K562 (cell line): ENCODE data around the gene NEK1. TPM values are rescaled to one million over a fixed set of nuclear protein-coding genes. Genes with fewer than 3 reads are reported as not detected.

Experiments used
- ATAC-seq: fragments of 200-7000 bp; cut with Tn5 transposase; 3 replicates; pipeline ENCODE4 v1.9.1; 2020; ENCODE audit warnings: moderate library complexity
- BruUV-seq: library from RNA; stranded (reverse); fragments of 400-500 nt; replicated peaks from 2 replicates; lab custom pipeline; 2021; lab: Mats Ljungman, UMichigan
- CTCF ChIA-PET: fragments of 300-600 bp; formaldehyde crosslinking; extraction: SDS; loops from one replicate; lab custom pipeline; 2021; ENCODE audit warnings: low intra/inter-chr PET ratio; lab: Yijun Ruan, JAX
- POLR2A ChIA-PET: fragments of 300-600, 350-650 bp; sonication (Branson Sonifier 250); formaldehyde crosslinking; extraction: SDS; loops from one replicate; lab custom pipeline; 2021; ENCODE audit warnings: antibody characterized with exemption, inconsistent platforms; lab: Yijun Ruan, JAX
- DNase-seq, 4 experiments: peaks; one replicate each; pipeline versions ENCODE4 v3.0.0 to v3.0.0-alpha.2; 2011 to 2018; ENCODE audit warnings: low spot score in 3 of 4, mixed read lengths in 3 of 4; ENCODE audit errors: extremely low read depth in 1 of 4
- FAIRE-seq: peaks from 2 replicates; lab custom pipeline; 2011; peaks lifted over from hg19 to GRCh38; lab: Jason Lieb, UNC
- H2AFZ ChIP-seq: 2 replicates; pipeline ENCODE4 v1.6.0; 2011; ENCODE audit warnings: low read depth, low read length, control low read depth, inconsistent platforms
- H3K27ac ChIP-seq: fragments of 200-600 bp; 3 replicates; pipeline ENCODE4 v1.8.0; 2011; ENCODE audit warnings: low read depth, mild to moderate bottlenecking, control low read depth, inconsistent platforms, low read length, moderate library complexity, mixed read lengths; ENCODE audit errors: extremely low read depth
- H3K27me3 ChIP-seq, 2 experiments: fragments of 300-600 bp in 1 of 2; 2 replicates in 1 of 2; 3 replicates in 1 of 2; pipeline versions ENCODE4 v1.6.0 to v1.8.0; 2011; ENCODE audit warnings: inconsistent platforms in 2 of 2, low read length in 2 of 2, mild to moderate bottlenecking in 1 of 2, mixed read lengths in 1 of 2, moderate library complexity in 1 of 2; ENCODE audit not compliant: control insufficient read depth in 2 of 2, insufficient read depth in 2 of 2
- H3K36me3 ChIP-seq: fragments of 300-600 bp; 3 replicates; pipeline ENCODE4 v1.8.0; 2011; ENCODE audit warnings: mild to moderate bottlenecking, low read length, inconsistent platforms; ENCODE audit not compliant: control insufficient read depth, insufficient read depth
- H3K4me1 ChIP-seq, 2 experiments: fragments of 200-600 bp in 1 of 2; replicated peaks in 1 of 2; 2 replicates in 1 of 2; 3 replicates in 1 of 2; pipeline versions ENCODE4 v1.5.1 to v1.8.0; 2011; ENCODE audit warnings: inconsistent platforms in 2 of 2, low read length in 2 of 2, mild to moderate bottlenecking in 1 of 2, mixed read lengths in 1 of 2, moderate library complexity in 1 of 2; ENCODE audit not compliant: control insufficient read depth in 2 of 2, insufficient read depth in 2 of 2
- H3K4me2 ChIP-seq: 2 replicates; pipeline ENCODE4 v1.6.1; 2011; ENCODE audit warnings: low read length, control low read depth, inconsistent platforms, mixed read lengths; ENCODE audit not compliant: insufficient read depth
- H3K4me3 ChIP-seq: fragments of 200-600 bp; sonication (generic), shearing (Covaris generic); 2 replicates; pipeline ENCODE4 v1.5.1; 2016; ENCODE audit warnings: control low read depth, inconsistent platforms
- H3K79me2 ChIP-seq: fragments of 200-600 bp; 3 replicates; pipeline ENCODE4 v1.8.0; 2011; ENCODE audit warnings: low read length, inconsistent platforms; ENCODE audit not compliant: control insufficient read depth, insufficient read depth
- H3K9ac ChIP-seq, 2 experiments: 2 replicates each; pipeline versions ENCODE4 v1.6.0 to v1.6.1; 2011; ENCODE audit warnings: low read depth in 2 of 2, low read length in 2 of 2, control low read depth in 1 of 2, inconsistent platforms in 1 of 2, mild to moderate bottlenecking in 1 of 2, mixed read lengths in 1 of 2; ENCODE audit not compliant: insufficient read depth in 1 of 2
- H3K9me1 ChIP-seq: one replicate; pipeline ENCODE4 v1.6.0; 2011; ENCODE audit warnings: inconsistent platforms, mild to moderate bottlenecking, low read length, moderate library complexity; ENCODE audit not compliant: control insufficient read depth, insufficient read depth
- H3K9me3 ChIP-seq: replicated peaks from 2 replicates; pipeline ENCODE4 v1.5.1; 2011; ENCODE audit warnings: low read depth, low read length, inconsistent platforms; ENCODE audit not compliant: control insufficient read depth, insufficient read depth
- H4K20me1 ChIP-seq: replicated peaks from 2 replicates; pipeline ENCODE4 v1.6.1; 2011; ENCODE audit warnings: low read length, inconsistent platforms, mixed read lengths; ENCODE audit not compliant: control insufficient read depth, insufficient read depth
- BACH1 ChIP-seq: fragments of 200-800 bp; sonication (Bioruptor generic); IDR thresholded peaks from 2 replicates; pipeline ENCODE4 v1.6.1; 2016; ENCODE audit warnings: missing genetic modification characterization, missing compliant biosample characterization
- C11orf30 ChIP-seq: fragments of 450-650 bp; IDR thresholded peaks from 2 replicates; pipeline ENCODE4 v1.6.1; 2016; ENCODE audit warnings: low read depth, mild to moderate bottlenecking
- FOXA3 ChIP-seq, 2 experiments: fragments of 450-650 bp in 1 of 2; sonication (generic) in 1 of 2; formaldehyde crosslinking; IDR thresholded peaks in 1 of 2; conservative IDR thresholded peaks in 1 of 2; 2 replicates each; pipeline versions ENCODE4 v1.4.0 to v1.8.0; 2020 to 2022; ENCODE audit warnings: mild to moderate bottlenecking in 2 of 2, missing genetic modification reagents in 1 of 2
- HNRNPL ChIP-seq: fragments of 200-400 bp; formaldehyde crosslinking; IDR thresholded peaks from 2 replicates; pipeline ENCODE4 v1.6.1; 2017; ENCODE audit warnings: low read depth, mild to moderate bottlenecking, low read length
- KDM1A ChIP-seq, 2 experiments: fragments of 450-650 bp; IDR thresholded peaks; 2 replicates each; pipeline ENCODE4 v1.6.1; 2016; ENCODE audit warnings: mild to moderate bottlenecking in 2 of 2
- MAFF ChIP-seq: IDR thresholded peaks from 2 replicates; pipeline ENCODE4 v1.6.1; 2012; ENCODE audit warnings: low read length, improper control_type of control experiment
- MAFG ChIP-seq: fragments of 450-650 bp; conservative IDR thresholded peaks from 2 replicates; pipeline ENCODE4 v1.6.1; 2016; ENCODE audit warnings: missing genetic modification characterization, missing compliant biosample characterization
- MAFK ChIP-seq: IDR thresholded peaks from 2 replicates; pipeline ENCODE4 v1.6.1; 2011; ENCODE audit warnings: low read length, improper control_type of control experiment
- NFE2L1 ChIP-seq: fragments of 450-650 bp; IDR thresholded peaks from 2 replicates; pipeline ENCODE4 v1.6.1; 2016; ENCODE audit warnings: missing genetic modification characterization, low read depth, mild to moderate bottlenecking, missing compliant biosample characterization, moderate library complexity, borderline replicate concordance
- NFRKB ChIP-seq: fragments of 450-650 bp; IDR thresholded peaks from 2 replicates; pipeline ENCODE4 v1.6.1; 2016; ENCODE audit warnings: low read depth
- SMARCC2 ChIP-seq: fragments of 450-650 bp; IDR thresholded peaks from 2 replicates; pipeline ENCODE4 v1.6.1; 2017; ENCODE audit warnings: antibody characterized with exemption, moderate library complexity, mild to moderate bottlenecking, low read depth
- STAT5A ChIP-seq: IDR thresholded peaks from 2 replicates; pipeline ENCODE4 v1.6.1; 2012; ENCODE audit warnings: low read length, inconsistent platforms, borderline replicate concordance
- ZEB2 ChIP-seq: fragments of 450-650 bp; IDR thresholded peaks from 2 replicates; pipeline ENCODE4 v1.6.1; 2016
- ZNF316 ChIP-seq: fragments of 450-650 bp; IDR thresholded peaks from 2 replicates; pipeline ENCODE4 v1.6.1; 2016
- WGBS: fragments of 100-300 bp; shearing (Covaris generic); methylation state at CpG from one replicate; pipeline ENCODE4 v1.1.6; 2016; ENCODE audit warnings: low coverage, mixed read lengths; ENCODE audit not compliant: insufficient coverage; ENCODE audit errors: missing lambda C conversion rate; 5-methylcytosine and 5-hydroxymethylcytosine counted together
- in situ Hi-C: fragments of 300-500 bp; cut with MboI; formaldehyde crosslinking; loops from 4 replicates; pipeline ENCODE4 v1.15.0; 2018; ENCODE audit warnings: inconsistent platforms, mixed read lengths
- intact Hi-C: fragments of 100-400 bp; cut with micrococcal nuclease; formaldehyde crosslinking; loops from 2 replicates; pipeline ENCODE4 v1.14.2; 2022
- polyA plus RNA-seq, 8 experiments: library from polyadenylated mRNA; depleted of rRNA in 4 of 8; stranded (reverse) in 5 of 8; unstranded in 3 of 8; fragments of >200 nt; fragmentation: Nextera tagmentation in 2 of 8; fragmentation: Illumina TruSeq in 1 of 8; extraction: Ambion mirVana in 2 of 8; extraction: Trizol in 1 of 8; gene quantifications; 2 replicates each; pipeline versions ENCODE4 v1.2.1 to v1.2.3, GENCODE V29; 2011 to 2014; ENCODE audit warnings: inconsistent platforms in 1 of 8, missing spikeins in 1 of 8
- total RNA-seq, 7 experiments: library from RNA; depleted of rRNA in 6 of 7; stranded (reverse); fragments of >200 nt in 6 of 7; fragmentation: Illumina TruSeq in 2 of 7; extraction: Trizol in 2 of 7; gene quantifications; 2 replicates each; pipeline versions ENCODE4 v1.2.1 to v1.2.3, GENCODE V29; 2011 to 2021; ENCODE audit warnings: low replicate concordance in 1 of 7
- TF ChIP-seq, protein P1 (sequence below), 2 experiments: fragments of 450-650 bp; IDR thresholded peaks; 2 replicates each; pipeline ENCODE4 v1.6.1; 2016

The NEK1 gene
- total and polyA plus RNA-seq, 9 of the 15 experiments (the other 6 are each of a cell fraction or from before 2014, with no cell fraction given): 6.2 to 15.7 (median 10.3) TPM

DNA sequence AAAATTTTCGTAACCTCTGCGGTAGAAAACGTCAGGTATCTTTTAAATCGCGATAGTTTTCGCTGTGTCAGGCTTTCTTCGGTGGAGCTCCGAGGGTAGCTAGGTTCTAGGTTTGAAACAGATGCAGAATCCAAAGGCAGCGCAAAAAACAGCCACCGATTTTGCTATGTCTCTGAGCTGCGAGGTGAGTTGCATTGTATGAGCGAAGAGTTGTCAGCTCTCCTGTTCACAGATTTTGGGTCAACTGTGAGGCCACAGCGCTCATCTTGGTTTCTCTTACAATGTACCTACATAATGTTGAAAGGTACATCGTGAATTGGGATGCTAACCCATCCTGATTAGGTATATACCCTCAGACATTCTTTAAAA lies 8.5 kb upstream of the NEK1 start:
- Histone ChIP-seq H3K9ac (peak overlapping the region; percentile 90 to 91), H3K9me1 (no peaks in the 10 kb centered on the region), H2AFZ (peak overlapping the region; percentile 73), H3K4me2 (peak overlapping the region; percentile 90), H3K27me3 (no peaks in the 10 kb centered on the region), H3K36me3 (no peaks in the 10 kb centered on the region; the same call in 2 of the 3 replicates), H3K4me3 (peak overlapping the region; percentile 53), H3K4me1 (peaks cover 6 to 32% of the 10 kb centered on the region in 2 experiments; a peak in 4 of 5 replicates), H4K20me1 (0 out of 2 replicates have a peak, but pooled peaks cover 3% of the 10 kb centered on the region), H3K79me2 (peaks cover 71% of the 10 kb centered on the region)
- FAIRE-seq: no peak
- CTCF ChIA-PET: interaction anchor here (0.5 kb wide), 1 partner anchor 103 kb away, joined by 3 read pairs; no protein-coding TSS in a partner anchor
- in situ Hi-C loops: loop anchor here (5.0 to 25.0 kb wide), 2 partner anchors 36 to 416 kb away; partner anchors contain the start of gene MFAP3L
- TSS peak; percentile 86 for BruUV-seq
- WGBS: under 1% methylated on average over 14 of the region's 14 CpGs
- 0 out of 2 replicates have a peak, but pooled peaks have one; percentile 36 for TF ChIP-seq BACH1
- 0 out of 4 replicates have a peak, but pooled peaks of 1 of the 2 experiments have one; percentile 2 for TF ChIP-seq FOXA3 (CRISPR knock-in tag; conservative IDR thresholded peaks at IDR 0.05 in 1 of 2, IDR thresholded peaks at IDR 0.05 in 1 of 2)
- no peak for TF ChIP-seq NFE2L1 (tag)
- 0 out of 4 replicates have a peak, but pooled peaks of 1 of the 2 experiments have one; percentile 10 for TF ChIP-seq KDM1A (IDR thresholded peaks at IDR 0.05)
- peak; percentile 96 for TF ChIP-seq ZNF316
- peak; percentile 67 for TF ChIP-seq NFRKB
- peak; percentile 70 for TF ChIP-seq MAFK
- TF ChIP-seq MAFF: peak; percentile 80
- TF ChIP-seq ZEB2: no peak
- TF ChIP-seq MAFG: peak; percentile 86
- 0 out of 2 replicates have a peak, but pooled peaks have one; percentile 22 for TF ChIP-seq SMARCC2
- no peak for TF ChIP-seq HNRNPL
- peak; percentile 92 for TF ChIP-seq C11orf30
- no peak for TF ChIP-seq STAT5A
- TF ChIP-seq, protein P1, sequence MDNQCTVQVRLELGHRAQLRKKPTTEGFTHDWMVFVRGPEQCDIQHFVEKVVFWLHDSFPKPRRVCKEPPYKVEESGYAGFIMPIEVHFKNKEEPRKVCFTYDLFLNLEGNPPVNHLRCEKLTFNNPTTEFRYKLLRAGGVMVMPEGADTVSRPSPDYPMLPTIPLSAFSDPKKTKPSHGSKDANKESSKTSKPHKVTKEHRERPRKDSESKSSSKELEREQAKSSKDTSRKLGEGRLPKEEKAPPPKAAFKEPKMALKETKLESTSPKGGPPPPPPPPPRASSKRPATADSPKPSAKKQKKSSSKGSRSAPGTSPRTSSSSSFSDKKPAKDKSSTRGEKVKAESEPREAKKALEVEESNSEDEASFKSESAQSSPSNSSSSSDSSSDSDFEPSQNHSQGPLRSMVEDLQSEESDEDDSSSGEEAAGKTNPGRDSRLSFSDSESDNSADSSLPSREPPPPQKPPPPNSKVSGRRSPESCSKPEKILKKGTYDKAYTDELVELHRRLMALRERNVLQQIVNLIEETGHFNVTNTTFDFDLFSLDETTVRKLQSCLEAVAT (IDR thresholded peaks at IDR 0.05): peak in 1 of 2 experiments; percentile 89; a peak in 2 of 4 replicates
- TF ChIP-seq, all 486 proteins: peak for 11
- ATAC-seq: peak; percentile 16
- DNase-seq: peak in 1 of 4 experiments; percentile 48
- POLR2A ChIA-PET: interaction anchor here (0.5 to 2.9 kb wide), 5 partner anchors 9 to 315 kb away, joined by 3 to 36 read pairs (median 5); no protein-coding TSS in a partner anchor
- Histone ChIP-seq H3K9me3 (no peaks in the 10 kb centered on the region), H3K27ac (peak overlapping the region; percentile 98)
- intact Hi-C loops: loop anchor here (1.0 to 2.0 kb wide), 2 partner anchors 39 to 136 kb away; partner anchors contain the start of gene HPF1
